ENCODE results near the gene RIN3. TPM values are rescaled to one million over a fixed set of nuclear protein-coding genes. Genes with fewer than 3 reads are reported as not detected.

The RIN3 gene
- total and polyA plus RNA-seq, 12 donors: 3.9 to 63.2 (median 30.3) TPM

DNA sequence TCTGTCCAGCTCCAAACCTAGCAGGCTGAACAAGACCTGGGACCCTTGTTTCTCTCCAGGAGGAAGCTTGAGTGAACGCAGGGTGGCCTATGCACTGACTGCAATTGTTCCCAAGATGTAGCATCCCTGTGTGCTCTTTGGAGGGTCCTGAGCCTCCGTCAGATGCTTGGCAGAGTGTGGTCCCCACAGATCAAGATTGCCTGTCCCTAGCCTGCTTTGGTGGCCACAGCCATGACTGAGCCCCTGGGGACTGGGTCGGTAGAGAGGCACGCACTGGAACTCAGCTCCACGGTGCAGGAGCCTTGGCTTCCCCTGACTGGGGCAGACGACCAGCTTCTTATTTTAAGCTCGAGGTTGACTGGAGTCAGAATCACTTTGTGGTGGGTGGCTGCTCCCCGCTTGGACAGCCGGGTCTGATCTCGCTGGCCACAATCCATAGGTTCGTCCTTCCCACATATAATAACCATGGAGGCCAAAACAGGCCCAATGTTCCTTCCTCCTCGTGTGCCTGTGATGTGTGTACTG, 137.1 kb downstream of the RIN3 start:
- WGBS, 4 donors: 86 to 100% (median 89%) methylated on average over 5 to 12 of the region's 12 CpGs
- peaks cover 0 to 13% of the 10 kb centered on the region in 2 donors for H3K4me1 ChIP-seq (replicated peaks in 1 of 2)

DNA sequence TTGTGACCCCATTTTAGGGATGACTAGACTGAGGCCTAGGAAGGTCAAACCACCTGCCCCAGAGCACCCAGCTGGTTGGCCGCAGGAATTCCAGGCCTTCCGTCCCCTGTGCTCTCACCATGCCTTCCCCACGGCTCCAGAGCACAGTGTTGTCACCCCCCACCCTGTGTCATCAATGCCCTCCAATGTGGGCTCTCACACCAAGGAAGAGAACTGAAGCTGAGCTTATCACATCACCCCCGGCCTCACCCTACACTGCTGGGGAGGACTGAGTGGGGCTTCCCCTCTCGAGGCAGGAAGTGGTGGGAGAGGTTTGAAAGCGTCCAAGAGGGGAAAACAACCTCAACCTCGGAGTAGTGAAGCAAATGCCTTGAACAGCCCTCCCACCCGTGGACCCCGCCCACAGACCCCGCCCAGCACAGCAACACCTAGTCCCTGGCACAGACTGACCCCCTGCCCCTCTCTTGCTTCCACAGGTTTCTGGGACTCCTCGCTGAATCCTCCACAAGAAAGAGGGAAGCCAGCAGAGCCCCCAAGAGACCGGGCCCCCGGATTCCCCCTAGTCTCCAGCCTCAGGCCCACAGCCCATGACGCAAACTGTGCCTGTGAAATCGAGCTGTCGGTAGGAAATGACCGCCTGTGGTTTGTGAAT, 137.7 kb downstream of the RIN3 start:
- TF ChIP-seq, protein P1, sequence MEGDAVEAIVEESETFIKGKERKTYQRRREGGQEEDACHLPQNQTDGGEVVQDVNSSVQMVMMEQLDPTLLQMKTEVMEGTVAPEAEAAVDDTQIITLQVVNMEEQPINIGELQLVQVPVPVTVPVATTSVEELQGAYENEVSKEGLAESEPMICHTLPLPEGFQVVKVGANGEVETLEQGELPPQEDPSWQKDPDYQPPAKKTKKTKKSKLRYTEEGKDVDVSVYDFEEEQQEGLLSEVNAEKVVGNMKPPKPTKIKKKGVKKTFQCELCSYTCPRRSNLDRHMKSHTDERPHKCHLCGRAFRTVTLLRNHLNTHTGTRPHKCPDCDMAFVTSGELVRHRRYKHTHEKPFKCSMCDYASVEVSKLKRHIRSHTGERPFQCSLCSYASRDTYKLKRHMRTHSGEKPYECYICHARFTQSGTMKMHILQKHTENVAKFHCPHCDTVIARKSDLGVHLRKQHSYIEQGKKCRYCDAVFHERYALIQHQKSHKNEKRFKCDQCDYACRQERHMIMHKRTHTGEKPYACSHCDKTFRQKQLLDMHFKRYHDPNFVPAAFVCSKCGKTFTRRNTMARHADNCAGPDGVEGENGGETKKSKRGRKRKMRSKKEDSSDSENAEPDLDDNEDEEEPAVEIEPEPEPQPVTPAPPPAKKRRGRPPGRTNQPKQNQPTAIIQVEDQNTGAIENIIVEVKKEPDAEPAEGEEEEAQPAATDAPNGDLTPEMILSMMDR (IDR thresholded peaks at IDR 0.05): no peak
- no peak for TF ChIP-seq POLR2A (IDR thresholded peaks at IDR 0.05)
- no peaks in the 10 kb centered on the region for H3K27me3 ChIP-seq
- no peaks in the 10 kb centered on the region for H3K9me3 ChIP-seq (replicated peaks in 1 of 3)
- H3K4me1 ChIP-seq (replicated peaks in 1 of 2): peaks cover 0 to 13% of the 10 kb centered on the region in 2 donors
- H3K36me3 ChIP-seq (replicated peaks in 1 of 2): no peaks in the 10 kb centered on the region
- WGBS, 4 donors: 64 to 89% (median 78%) methylated on average over 4 to 17 of the region's 17 CpGs
- H3K4me3 ChIP-seq: no peak overlapping the region
- DNase-seq: peak in 5 of 7 donors; percentile 41 to 66 (median 48)
- intact Hi-C loops (cut with DNase I): no loop called here
- peak overlapping the region in 1 of 5 donors; percentile 86 for H3K27ac ChIP-seq

More for the DNA sequence above, 137.1 kb downstream of the RIN3 start:
- Histone ChIP-seq H3K4me3 (no peak overlapping the region), H3K27me3 (no peaks in the 10 kb centered on the region), H3K36me3 (replicated peaks in 1 of 2) (no peaks in the 10 kb centered on the region), H3K27ac (peak overlapping the region in 2 of 5 donors; percentile 52 to 86), H3K9me3 (replicated peaks in 1 of 3) (no peaks in the 10 kb centered on the region)
- no peak for TF ChIP-seq POLR2A (IDR thresholded peaks at IDR 0.05)
- TF ChIP-seq, protein P1 (IDR thresholded peaks at IDR 0.05): no peak
- no peak for DNase-seq
- intact Hi-C loops (cut with DNase I): no loop called here

DNA sequence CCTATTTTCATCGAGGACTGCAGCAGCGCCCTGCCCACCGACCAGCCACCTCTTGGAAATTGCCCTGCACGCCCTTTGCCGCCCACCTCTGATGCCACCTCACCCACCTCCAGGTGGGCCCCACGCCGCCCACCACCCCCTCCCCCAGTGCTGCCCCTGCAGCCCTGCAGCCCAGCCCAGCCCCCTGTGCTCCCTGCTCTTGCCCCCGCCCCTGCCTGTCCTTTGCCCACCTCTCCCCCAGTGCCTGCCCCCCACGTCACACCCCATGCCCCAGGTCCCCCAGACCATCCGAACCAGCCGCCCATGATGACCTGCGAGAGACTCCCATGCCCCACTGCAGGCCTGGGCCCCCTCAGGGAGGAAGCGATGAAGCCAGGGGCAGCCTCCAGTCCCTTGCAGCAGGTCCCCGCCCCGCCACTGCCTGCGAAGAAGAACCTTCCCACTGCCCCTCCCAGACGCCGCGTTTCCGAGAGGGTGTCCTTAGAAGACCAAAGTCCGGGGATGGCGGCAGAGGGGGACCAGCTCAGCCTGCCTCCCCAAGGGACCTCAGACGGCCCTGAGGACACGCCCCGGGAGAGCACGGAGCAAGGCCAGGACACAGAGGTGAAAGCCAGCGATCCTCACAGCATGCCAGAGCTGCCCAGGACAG, 138.3 kb downstream of the RIN3 start:
- Histone ChIP-seq H3K27ac (peak overlapping the region in 4 of 5 donors; percentile 12 to 86 (median 38)), H3K4me1 (replicated peaks in 1 of 2) (peaks cover 0 to 13% of the 10 kb centered on the region in 2 donors), H3K4me3 (peak overlapping the region in 1 of 4 donors; percentile 28), H3K27me3 (no peaks in the 10 kb centered on the region), H3K36me3 (replicated peaks in 1 of 2) (no peaks in the 10 kb centered on the region), H3K9me3 (replicated peaks in 1 of 3) (no peaks in the 10 kb centered on the region)
- intact Hi-C loops (cut with DNase I): no loop called here
- TF ChIP-seq POLR2A (IDR thresholded peaks at IDR 0.05): no peak
- peak in 6 of 7 donors; percentile 41 to 68 (median 52) for DNase-seq
- WGBS, 4 donors: 59 to 78% (median 65%) methylated on average over 15 to 27 of the region's 27 CpGs

DNA sequence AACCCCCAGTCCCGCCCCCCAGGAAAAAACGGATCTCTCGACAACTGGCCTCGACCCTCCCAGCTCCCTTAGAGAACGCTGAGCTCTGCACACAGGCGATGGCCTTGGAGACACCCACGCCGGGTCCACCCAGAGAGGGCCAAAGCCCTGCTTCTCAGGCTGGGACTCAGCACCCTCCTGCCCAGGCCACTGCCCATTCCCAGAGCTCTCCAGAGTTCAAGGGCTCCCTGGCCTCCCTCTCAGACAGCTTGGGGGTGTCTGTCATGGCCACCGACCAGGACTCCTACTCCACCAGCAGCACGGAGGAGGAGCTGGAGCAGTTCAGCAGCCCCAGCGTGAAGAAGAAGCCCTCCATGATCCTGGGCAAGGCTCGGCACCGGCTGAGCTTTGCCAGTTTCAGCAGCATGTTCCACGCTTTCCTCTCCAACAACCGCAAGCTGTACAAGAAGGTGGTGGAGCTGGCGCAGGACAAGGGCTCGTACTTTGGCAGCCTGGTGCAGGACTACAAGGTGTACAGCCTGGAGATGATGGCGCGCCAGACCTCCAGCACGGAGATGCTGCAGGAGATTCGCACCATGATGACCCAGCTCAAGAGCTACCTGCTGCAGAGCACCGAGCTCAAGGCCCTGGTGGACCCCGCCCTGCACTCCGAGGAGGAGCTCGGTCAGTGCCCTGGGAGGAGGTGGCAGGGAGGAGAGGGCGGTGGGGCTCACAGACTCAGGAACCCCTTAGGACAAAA, 139.0 kb downstream of the RIN3 start:
- 70 to 84% (median 77%) methylated on average over 14 to 26 of the region's 26 CpGs for WGBS, 4 donors
- Histone ChIP-seq H3K27me3 (no peaks in the 10 kb centered on the region), H3K27ac (peak overlapping the region; percentile 12 to 86 (median 54)), H3K9me3 (replicated peaks in 1 of 3) (no peaks in the 10 kb centered on the region), H3K36me3 (replicated peaks in 1 of 2) (no peaks in the 10 kb centered on the region), H3K4me3 (peak overlapping the region in 1 of 4 donors; percentile 28), H3K4me1 (replicated peaks in 1 of 2) (peaks cover 0 to 9% of the 10 kb centered on the region in 2 donors)
- no peak for TF ChIP-seq POLR2A (IDR thresholded peaks at IDR 0.05)
- TF ChIP-seq, protein P1 (IDR thresholded peaks at IDR 0.05): no peak
- intact Hi-C loops (cut with DNase I): no loop called here
- DNase-seq: no peak

All from adrenal gland (tissue), 12 donors.